Activated CD4-positive, CD25-positive, alpha-beta regulatory T cell treated with anti-CD3 and anti-CD28 coated beads, Interleukin-2, amount 50 U/mL, for 16 hours (primary cell): ENCODE results near the gene OR1Q1.
"Not testable (repeated sequence)": the region's sequence is repeated elsewhere in the genome, so short reads cannot be mapped to it uniquely, and the experiment has no call there.

Experiments
- DNase-seq: peaks from one replicate; pipeline ENCODE4 v3.0.0-alpha.2; 2020; ENCODE audit warnings: low read depth, low spot score

The OR1Q1 gene, protein sequence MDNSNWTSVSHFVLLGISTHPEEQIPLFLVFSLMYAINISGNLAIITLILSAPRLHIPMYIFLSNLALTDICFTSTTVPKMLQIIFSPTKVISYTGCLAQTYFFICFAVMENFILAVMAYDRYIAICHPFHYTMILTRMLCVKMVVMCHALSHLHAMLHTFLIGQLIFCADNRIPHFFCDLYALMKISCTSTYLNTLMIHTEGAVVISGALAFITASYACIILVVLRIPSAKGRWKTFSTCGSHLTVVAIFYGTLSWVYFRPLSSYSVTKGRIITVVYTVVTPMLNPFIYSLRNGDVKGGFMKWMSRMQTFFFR

DNA sequence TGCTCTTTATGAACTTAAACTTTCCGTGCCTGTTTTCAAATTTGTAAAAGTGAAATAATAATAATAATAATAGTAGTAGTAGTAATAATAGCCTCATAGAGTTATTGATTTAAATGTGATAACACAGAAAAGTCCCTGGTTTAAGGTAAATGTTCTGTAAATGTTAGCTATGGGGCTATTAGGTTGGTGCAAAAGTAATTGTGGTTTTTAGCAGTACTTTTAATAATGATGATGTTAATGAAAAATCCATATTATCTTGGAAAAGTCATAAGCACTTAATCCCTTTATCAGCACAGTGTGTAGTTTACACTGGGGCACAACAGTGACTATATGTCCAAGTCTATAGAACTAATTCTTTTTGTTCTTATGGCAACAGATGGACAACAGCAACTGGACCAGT is at the start of gene OR1Q1:
TSS of gene OR1Q1 (plus strand) at position 377 of the 400 bp plus-strand sequence. CDS start at position 377, 0 bp downstream.
- no peak for DNase-seq

DNA sequence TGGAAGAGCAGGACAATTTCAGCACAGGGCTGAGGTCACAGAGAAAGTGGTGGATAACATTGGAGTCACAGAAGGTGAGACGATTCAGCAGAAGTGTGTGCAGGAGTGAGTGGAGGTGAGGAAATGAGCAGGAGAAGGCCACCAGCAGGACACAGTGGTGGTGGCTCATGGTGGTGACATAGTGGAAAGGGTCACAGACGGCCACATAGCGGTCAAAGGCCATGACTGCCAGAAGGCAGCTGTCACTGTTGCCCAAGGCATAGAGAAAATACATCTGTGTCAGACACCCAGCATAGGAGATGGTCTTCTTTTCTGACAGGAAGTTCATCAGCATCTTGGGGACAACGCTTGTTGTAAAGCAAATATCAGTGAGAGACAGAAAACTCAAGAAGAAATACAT is 46.6 kb upstream of the OR1Q1 start:
- no peak for DNase-seq

DNA sequence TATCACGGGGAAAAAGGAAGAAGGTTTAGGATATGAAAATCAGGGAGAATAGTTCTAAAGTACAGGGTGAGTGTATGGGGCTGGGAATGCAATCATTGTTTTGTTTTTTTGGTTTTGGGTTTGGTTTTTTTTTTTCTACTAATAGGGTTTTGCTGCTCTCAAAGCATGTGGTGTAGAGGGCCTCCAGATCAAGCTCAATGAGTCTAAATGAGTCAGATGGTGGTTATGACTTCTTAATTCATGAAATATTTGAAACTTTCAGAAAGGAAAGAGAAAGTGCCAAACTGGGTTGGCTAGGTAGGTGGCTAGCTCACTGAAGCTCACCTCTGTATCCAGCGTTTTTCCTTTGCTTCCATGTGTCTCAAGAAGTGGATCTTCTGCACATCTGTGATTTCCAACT is 42.1 kb upstream of the OR1Q1 start:
- DNase-seq, result no peak

DNA sequence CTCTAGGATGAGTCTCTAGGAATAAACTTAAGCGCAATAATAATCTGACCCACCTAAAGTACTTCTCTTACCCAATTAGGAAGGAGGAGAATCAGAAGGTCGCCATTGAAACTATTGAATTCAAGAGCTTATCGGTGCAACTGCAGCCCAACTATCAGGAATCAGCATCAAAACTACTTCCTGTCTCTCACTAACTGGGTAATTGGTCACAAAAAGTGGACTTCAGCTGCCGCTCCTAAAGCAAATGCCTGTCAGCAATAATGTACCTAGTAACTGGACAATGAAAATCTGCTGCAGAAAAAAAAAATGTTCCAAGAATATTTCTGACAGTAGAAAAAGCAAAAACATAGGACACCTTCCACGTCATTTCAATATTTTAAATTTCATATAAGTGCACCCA is 34.7 kb upstream of the OR1Q1 start:
- DNase-seq, result no peak

DNA sequence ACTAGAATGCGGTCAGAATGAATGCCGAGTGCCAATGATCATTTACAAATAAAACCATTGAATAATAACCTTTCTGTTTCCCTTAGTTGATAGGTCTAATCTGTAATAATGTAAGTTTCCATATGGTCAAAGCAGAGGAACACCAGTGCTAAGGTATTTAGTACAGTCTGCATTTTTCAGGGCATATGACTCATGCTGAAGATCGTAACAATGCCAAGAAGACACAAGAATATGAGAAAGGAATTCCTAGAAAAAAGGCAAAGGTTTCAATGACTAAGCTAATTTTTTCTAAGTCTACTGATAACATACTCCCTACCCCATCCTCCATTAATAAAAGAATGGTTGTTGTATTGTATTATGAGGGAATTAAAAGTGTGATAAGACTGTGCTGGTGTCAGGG is 34.2 kb upstream of the OR1Q1 start:
- no peak for DNase-seq

DNA sequence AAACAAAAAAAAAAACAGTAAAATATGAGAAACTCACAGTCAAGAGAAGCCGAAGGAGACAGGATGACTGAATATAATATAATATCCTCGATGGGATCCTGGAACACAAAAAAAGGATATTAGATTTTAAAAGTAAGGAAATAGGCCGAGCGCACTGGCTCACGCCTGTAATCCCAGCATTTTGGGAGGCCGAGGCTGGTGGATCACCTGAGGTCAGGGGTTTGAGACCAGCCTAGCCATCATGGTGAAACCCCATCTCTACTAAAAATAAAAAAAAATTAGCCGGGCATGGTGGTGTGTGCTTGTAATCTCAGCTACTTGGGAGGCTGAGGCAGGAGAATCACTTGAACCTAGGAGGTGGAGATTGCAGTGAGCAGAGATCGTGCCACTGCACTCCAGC is 31.3 kb upstream of the OR1Q1 start, which contains the start of gene OR1L8:
TSS of gene OR1L8 (minus strand) at position 101 of the 400 bp plus-strand sequence. CDS start 14,907 bp downstream, outside the sequence.
- DNase-seq, result not testable (repeated sequence)

DNA sequence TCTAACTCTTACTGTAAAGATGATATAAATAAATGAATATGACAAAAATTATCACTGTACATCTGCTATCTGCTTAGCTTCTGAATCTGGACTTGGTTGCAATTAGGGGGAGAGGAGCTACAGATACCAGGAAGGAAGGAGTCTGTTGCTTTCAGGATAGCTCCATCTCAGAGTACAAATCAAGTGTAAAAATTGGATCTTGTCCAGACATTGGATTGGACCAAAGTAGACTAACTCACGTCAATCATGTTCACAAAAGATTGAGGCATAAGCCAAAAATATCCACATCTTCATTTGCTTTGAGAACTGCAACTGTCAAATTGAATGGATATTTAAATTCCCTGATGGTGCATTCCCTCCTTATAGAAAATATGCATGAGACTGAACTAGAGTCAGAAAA is 8.8 kb upstream of the OR1Q1 start:
- no peak for DNase-seq

DNA sequence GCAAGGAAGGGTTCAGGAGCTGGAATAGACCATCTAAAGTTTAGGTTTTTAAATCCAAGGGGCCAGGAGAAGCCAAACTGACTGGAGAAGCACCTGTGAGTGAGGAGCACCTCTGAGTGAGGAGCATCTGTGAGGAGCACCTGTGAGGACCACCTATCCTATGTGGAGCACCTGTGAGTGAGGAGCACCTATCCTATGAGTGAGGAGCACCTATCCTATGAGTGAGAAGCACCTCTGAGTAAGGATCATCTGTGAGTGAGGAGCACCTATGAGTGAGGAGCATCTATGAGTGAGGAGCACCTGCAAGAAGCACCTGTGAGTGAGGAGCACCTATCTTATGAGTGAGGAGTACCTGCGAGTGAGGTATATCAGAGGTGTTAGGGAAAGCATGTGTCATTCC is 8.0 kb upstream of the OR1Q1 start:
- DNase-seq, result no peak

DNA sequence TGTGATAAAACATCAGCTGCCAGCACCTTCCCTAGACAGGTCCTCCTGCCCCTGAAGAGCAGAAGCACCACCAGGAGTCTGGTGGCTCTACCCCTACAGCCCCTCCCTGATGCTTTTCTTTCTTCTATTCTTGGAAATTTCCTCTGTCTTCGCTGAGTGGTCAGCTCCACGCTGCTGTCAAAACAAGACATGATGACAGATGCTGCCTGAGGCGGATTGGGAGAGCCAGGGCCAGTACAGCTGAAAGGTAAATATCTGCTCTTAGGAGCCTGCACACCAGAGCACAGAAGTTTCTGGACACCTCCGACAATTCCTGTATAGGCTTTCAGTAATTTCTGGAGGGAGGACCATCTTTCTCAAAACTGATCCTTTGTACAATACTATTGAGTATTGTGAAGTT is 4.7 kb upstream of the OR1Q1 start:
- no peak for DNase-seq

DNA sequence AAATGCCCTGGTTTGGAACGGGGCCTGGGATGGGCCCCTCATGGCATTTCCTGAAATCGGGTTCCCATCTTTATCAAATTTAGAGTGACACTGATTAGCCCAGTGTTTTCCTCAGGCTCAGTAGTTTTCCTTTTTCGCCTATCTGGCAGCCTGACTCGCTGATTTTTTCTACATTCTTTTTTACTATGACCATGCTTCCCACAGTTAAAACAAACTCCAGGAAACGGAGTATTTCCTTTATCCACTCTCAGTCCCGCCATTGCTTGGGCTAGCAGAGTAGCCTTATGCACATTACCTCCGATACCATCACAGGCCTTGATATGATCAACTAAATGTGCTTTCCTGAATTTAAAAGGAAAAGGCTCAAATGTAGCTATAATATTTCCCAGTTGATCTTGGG is 5.5 kb downstream of the OR1Q1 start:
- no peak for DNase-seq

DNA sequence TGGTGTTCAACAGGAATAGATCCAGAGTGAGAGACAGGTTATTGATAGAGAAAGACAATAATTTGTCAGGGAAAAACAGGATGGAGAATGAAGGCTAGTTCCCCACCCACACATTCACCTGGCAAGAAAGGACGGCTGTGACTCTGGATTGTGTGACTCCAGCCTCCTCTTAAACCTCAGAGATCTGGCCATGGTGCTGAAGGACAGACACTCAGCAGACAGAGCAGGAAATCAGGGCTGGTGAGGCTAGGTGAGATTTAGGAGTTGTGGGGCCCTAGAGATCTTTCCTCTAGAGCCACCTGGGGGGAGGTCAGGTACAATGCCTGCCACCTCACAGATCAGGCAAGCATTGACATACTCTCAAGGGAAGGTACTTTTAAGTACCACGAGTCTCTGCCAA is 27.7 kb downstream of the OR1Q1 start:
- DNase-seq, result no peak

DNA sequence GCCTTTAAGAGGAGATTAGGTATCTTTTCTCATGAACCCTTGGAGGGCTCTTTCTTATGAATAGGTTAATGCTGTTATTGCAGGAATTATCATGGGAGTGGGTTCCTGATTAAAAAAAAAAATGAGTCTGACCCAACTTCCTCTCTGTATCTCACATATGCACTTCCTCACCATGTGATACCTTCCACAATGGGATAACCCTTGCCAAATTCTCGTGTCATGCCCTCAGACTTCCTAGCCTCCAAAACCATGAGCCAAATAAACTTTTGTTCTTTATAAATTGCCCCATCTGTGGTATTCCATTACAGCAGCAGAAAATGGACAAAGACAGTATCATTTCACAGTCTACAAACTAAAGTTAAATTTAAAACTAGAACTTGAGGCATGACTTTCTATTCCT is 41.8 kb downstream of the OR1Q1 start:
- no peak for DNase-seq

DNA sequence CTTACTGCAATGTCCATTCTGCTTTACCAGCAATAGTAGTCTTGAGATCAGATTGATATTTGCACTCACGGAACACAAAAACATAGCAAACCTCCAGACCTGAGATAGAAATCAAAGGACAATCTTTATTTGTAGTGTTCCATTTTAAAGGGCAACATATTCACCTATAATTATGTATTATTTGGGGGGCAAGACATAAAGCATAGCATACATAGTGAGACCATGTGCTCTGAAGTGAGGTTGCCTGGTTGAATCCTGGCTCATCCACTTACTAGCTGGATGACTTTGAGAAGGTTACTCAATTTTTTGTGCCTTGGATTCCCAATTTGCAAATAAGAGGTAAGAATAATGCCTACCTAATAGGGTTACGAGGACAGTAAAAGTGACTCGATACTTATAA is 43.0 kb downstream of the OR1Q1 start, which contains the start of gene OR1B1:
TSS of gene OR1B1 (minus strand) at position 101 of the 400 bp plus-strand sequence.
- DNase-seq, result no peak

DNA sequence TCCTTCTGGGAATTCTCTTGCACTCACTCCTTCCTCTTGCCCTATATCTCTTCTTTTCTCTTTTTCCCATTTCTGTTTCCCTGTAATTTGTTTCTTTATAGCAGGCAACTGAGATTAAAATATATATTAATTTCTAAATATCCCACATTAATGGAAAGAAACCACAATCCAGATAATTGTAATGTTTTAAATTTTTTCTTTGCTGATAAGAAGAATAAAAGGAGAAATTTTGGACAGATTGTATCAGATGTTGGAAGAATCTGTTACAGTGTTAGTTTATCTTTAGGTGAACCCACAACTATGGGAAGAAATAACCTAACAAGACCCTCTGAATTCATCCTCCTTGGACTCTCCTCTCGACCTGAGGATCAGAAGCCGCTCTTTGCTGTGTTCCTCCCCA is 46.9 kb downstream of the OR1Q1 start, which contains the start of gene OR1L1:
TSS of gene OR1L1 (plus strand) at position 301 of the 400 bp plus-strand sequence. CDS start at position 301, 0 bp downstream.
- no peak for DNase-seq
